Keratinocyte (primary cell): ENCODE results near the gene FXYD6. TPM values are rescaled to one million over a fixed set of nuclear protein-coding genes. Genes with fewer than 3 reads are reported as not detected.

ENCODE experiments used
- DNase-seq: peaks from one replicate; pipeline ENCODE4 v3.0.0-alpha.2; 2011; ENCODE audit warnings: low read depth, missing footprints, low spot score
- FAIRE-seq: peaks from 2 replicates; lab custom pipeline; 2011; peaks lifted over from hg19 to GRCh38; lab: Jason Lieb, UNC
- H2AFZ ChIP-seq: 2 replicates; pipeline ENCODE4 v1.6.0; 2012; ENCODE audit warnings: low read length, control low read depth, inconsistent platforms; ENCODE audit not compliant: control insufficient read depth
- H3K27ac ChIP-seq: 2 replicates; pipeline ENCODE4 v1.5.1; 2011; ENCODE audit warnings: low read length; ENCODE audit not compliant: control insufficient read depth, insufficient read depth
- H3K27me3 ChIP-seq: 3 replicates; pipeline ENCODE4 v1.6.0; 2011; ENCODE audit warnings: low read length; ENCODE audit not compliant: control insufficient read depth, insufficient read depth; ENCODE audit errors: extremely low read depth
- H3K36me3 ChIP-seq, 2 experiments: 2 replicates in 1 of 2; 3 replicates in 1 of 2; pipeline ENCODE4 v1.5.1; 2011; ENCODE audit warnings: low read length in 2 of 2, mild to moderate bottlenecking in 1 of 2; ENCODE audit not compliant: control insufficient read depth in 2 of 2, insufficient read depth in 2 of 2; ENCODE audit errors: extremely low read depth in 1 of 2
- H3K4me1 ChIP-seq: 3 replicates; pipeline ENCODE4 v1.5.1; 2011; ENCODE audit warnings: low read length; ENCODE audit not compliant: control insufficient read depth, insufficient read depth; ENCODE audit errors: extremely low read depth
- H3K4me2 ChIP-seq: 3 replicates; pipeline ENCODE4 v1.6.0; 2011; ENCODE audit warnings: low read depth, low read length; ENCODE audit not compliant: control insufficient read depth, insufficient read depth; ENCODE audit errors: extremely low read depth
- H3K4me3 ChIP-seq, 3 experiments: fragments of 200-600 bp in 1 of 3; sonication (generic) in 1 of 3; 2 replicates in 2 of 3; 3 replicates in 1 of 3; pipeline ENCODE4 v1.5.1; 2011 to 2016; ENCODE audit warnings: low read length in 3 of 3, mild to moderate bottlenecking in 3 of 3, control low read depth in 2 of 3, inconsistent platforms in 1 of 3, low read depth in 1 of 3, mixed read lengths in 1 of 3, mixed run types in 1 of 3, moderate library complexity in 1 of 3; ENCODE audit not compliant: control insufficient read depth in 2 of 3, insufficient read depth in 2 of 3; ENCODE audit errors: extremely low read depth in 1 of 3
- H3K79me2 ChIP-seq: 2 replicates; pipeline ENCODE4 v1.6.0; 2012; ENCODE audit warnings: low read length; ENCODE audit not compliant: control insufficient read depth, insufficient read depth
- H3K9ac ChIP-seq: 3 replicates; pipeline ENCODE4 v1.6.0; 2011; ENCODE audit warnings: low read length; ENCODE audit not compliant: control insufficient read depth, insufficient read depth; ENCODE audit errors: extremely low read depth
- H3K9me1 ChIP-seq: 3 replicates; pipeline ENCODE4 v1.6.0; 2011; ENCODE audit warnings: low read length; ENCODE audit not compliant: control insufficient read depth, insufficient read depth; ENCODE audit errors: extremely low read depth
- H3K9me3 ChIP-seq: 2 replicates; pipeline ENCODE4 v1.5.1; 2012; ENCODE audit warnings: low read depth, low read length; ENCODE audit not compliant: control insufficient read depth
- H4K20me1 ChIP-seq: 3 replicates; pipeline ENCODE4 v1.6.0; 2011; ENCODE audit warnings: low read length; ENCODE audit not compliant: control insufficient read depth, insufficient read depth; ENCODE audit errors: extremely low read depth
- CTCF ChIP-seq, 3 experiments: IDR thresholded peaks in 1 of 3; conservative IDR thresholded peaks in 1 of 3; optimal IDR thresholded peaks in 1 of 3; 2 replicates in 2 of 3; 3 replicates in 1 of 3; pipeline versions ENCODE3 to v1.5.1; 2011; ENCODE audit warnings: low read length in 3 of 3, mild to moderate bottlenecking in 3 of 3, moderate library complexity in 2 of 3, control low read depth in 1 of 3, inconsistent platforms in 1 of 3; ENCODE audit not compliant: insufficient read depth in 2 of 3; ENCODE audit errors: extremely low read depth in 1 of 3
- EZH2 ChIP-seq: IDR thresholded peaks from one replicate; pipeline ENCODE4 v1.6.1; 2012; ENCODE audit warnings: inconsistent platforms, mild to moderate bottlenecking, low read length, moderate library complexity
- dilution Hi-C: fragments of 300-500 bp; cut with MboI; formaldehyde crosslinking; loops from one replicate; pipeline ENCODE4 v1.7.0; 2020; ENCODE audit warnings: low sequenced_read_pairs; ENCODE audit not compliant: extremely low pct_ligation_motif_present
- polyA plus RNA-seq, 5 experiments: library from polyadenylated mRNA; depleted of rRNA in 3 of 5; stranded (reverse) in 3 of 5; stranded (forward) in 1 of 5; unstranded in 1 of 5; fragments of >200 nt; gene quantifications; 1 replicate in 1 of 5; 2 replicates in 3 of 5; 3 replicates in 1 of 5; pipeline versions ENCODE4 v1.2.1 to v1.2.3, GENCODE V29; 2011 to 2012; ENCODE audit warnings: missing spikeins in 2 of 5, low read depth in 1 of 5, low replicate concordance in 1 of 5

Gene FXYD6
- polyA plus RNA-seq, 1 donor (not counting 4 experiments of a cell fraction or from before 2014, with no cell fraction given): not detected

DNA sequence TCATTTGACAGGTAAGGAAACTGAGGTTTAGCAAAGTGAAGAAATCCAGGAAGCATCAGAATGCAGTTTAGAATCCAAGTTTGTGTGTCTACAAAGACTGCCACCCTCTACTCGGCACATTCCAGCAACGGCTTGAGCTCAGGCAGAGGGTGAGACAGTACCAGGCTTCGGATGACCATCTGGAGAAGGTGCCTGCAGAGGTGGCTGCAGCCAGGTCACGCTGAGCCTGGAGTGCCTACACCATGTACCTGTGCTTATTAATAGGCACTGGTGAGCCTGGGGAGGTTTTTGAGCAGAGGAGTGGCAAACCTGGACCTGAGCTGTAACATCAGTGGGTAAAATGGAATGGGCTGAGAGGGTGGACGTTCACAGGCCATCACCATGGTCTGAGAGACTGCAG lies 4.7 kb downstream of the FXYD6 start:
- Histone ChIP-seq H3K27ac (no peak overlapping the region), H2AFZ (no peak overlapping the region), H3K36me3 (no peaks in the 10 kb centered on the region), H3K27me3 (peaks cover 50% of the 10 kb centered on the region), H3K4me1 (no peaks in the 10 kb centered on the region), H3K9ac (no peak overlapping the region), H4K20me1 (no peaks in the 10 kb centered on the region), H3K4me2 (no peak overlapping the region), H3K4me3 (no peak overlapping the region), H3K9me1 (no peaks in the 10 kb centered on the region), H3K79me2 (no peaks in the 10 kb centered on the region), H3K9me3 (no peaks in the 10 kb centered on the region)
- DNase-seq: no peak
- dilution Hi-C loops: no loop called here
- no peak for FAIRE-seq
- TF ChIP-seq CTCF (optimal IDR thresholded peaks at IDR 0.05 in 1 of 3, IDR thresholded peaks at IDR 0.05 in 1 of 3, conservative IDR thresholded peaks at IDR 0.05 in 1 of 3; ENCODE audit: extremely low read depth in 1 of 3, insufficient read depth in 2 of 3, low read length in 3 of 3): no peak
- no peak for TF ChIP-seq EZH2

DNA sequence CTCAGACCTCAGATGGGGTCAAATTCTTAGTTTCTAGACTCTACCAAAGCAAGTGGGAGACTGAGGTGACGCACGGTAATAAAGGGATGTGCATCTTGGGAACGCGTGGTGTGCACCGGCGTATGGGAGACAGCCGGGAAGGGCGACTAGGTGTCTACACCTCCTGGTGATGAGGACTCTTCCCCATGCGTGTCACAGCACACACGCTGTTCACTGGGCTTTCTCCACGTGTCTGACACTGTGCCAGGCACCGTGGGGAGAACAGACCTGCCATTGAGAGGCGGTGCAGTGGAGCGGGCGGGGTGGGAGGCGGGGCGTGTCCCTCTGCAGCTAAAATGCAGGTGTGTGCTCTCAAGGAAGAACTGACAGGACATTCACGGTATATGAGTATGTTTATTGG lies 5.3 kb downstream of the FXYD6 start:
- Histone ChIP-seq H3K27ac (no peak overlapping the region), H3K27me3 (peaks cover 44% of the 10 kb centered on the region), H3K79me2 (no peaks in the 10 kb centered on the region), H3K4me2 (no peak overlapping the region), H3K36me3 (no peaks in the 10 kb centered on the region), H3K4me1 (no peaks in the 10 kb centered on the region), H3K9me1 (no peaks in the 10 kb centered on the region), H4K20me1 (no peaks in the 10 kb centered on the region), H3K9ac (no peak overlapping the region), H3K4me3 (no peak overlapping the region), H3K9me3 (no peaks in the 10 kb centered on the region), H2AFZ (no peak overlapping the region)
- DNase-seq (no peak), FAIRE-seq (no peak)
- TF ChIP-seq CTCF (optimal IDR thresholded peaks at IDR 0.05 in 1 of 3, IDR thresholded peaks at IDR 0.05 in 1 of 3, conservative IDR thresholded peaks at IDR 0.05 in 1 of 3; ENCODE audit: extremely low read depth in 1 of 3, insufficient read depth in 2 of 3, low read length in 3 of 3) (no peak), EZH2 (no peak)
- dilution Hi-C loops: no loop called here
